Measurements from ENCODE around the gene SUMO2. TPM values are rescaled to one million over a fixed set of nuclear protein-coding genes. Genes with fewer than 3 reads are reported as not detected.
"Not testable (repeated sequence)": the region's sequence is repeated elsewhere in the genome, so short reads cannot be mapped to it uniquely, and the experiment has no call there.

Gene SUMO2
- total RNA-seq, 2 donors from 2014 or later = 57.9 to 60.1 TPM

- H3K4me1 ChIP-seq (ENCODE audit: control insufficient read depth in 1 of 2, low read depth in 2 of 2) = no peaks in the 10 kb centered on the region
- H3K27me3 ChIP-seq (replicated peaks; ENCODE audit: insufficient read depth) = no peaks in the 10 kb centered on the region
- H3K27ac ChIP-seq = no peak overlapping the region
- H3K9me3 ChIP-seq = no peaks in the 10 kb centered on the region
- H3K36me3 ChIP-seq = peaks cover 3% of the 10 kb centered on the region
- ATAC-seq (ENCODE audit: insufficient number of reproducible peaks, low FRiP score, low read depth) (no peak), DNase-seq (ENCODE audit: low spot score) (no peak)
- TF ChIP-seq CTCF (IDR thresholded peaks at IDR 0.05) = no peak
- no peak overlapping the region for H3K4me3 ChIP-seq
Observed at GRCh38 chr17:75159196-75160031, 23.3 kb downstream of the SUMO2 start.

DNA sequence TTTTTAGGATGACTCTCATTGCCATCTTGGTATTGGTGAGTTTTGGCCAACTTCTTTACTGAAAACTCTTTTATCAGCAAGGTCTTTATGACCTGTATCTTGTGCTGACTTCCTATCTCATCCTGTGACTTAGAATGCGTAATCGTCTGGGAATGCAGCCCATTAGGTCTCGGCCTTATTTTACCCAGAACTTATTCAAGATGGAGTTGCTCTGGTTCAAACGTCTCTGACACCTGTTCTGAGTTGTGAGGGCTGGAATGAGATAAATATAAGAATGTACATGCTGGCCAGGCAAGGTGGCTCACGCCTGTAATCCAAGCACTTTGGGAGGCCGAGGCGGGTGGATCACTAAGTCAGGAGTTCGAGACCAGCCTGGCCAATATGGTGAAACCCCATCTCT lies 24.3 kb downstream of the SUMO2 start:
- not testable (repeated sequence) for H3K4me1 ChIP-seq (ENCODE audit: control insufficient read depth in 1 of 2, low read depth in 2 of 2); DNase-seq (ENCODE audit: low spot score); H3K27me3 ChIP-seq (replicated peaks; ENCODE audit: insufficient read depth); H3K36me3 ChIP-seq; H3K27ac ChIP-seq; H3K4me3 ChIP-seq; ATAC-seq (ENCODE audit: insufficient number of reproducible peaks, low FRiP score, low read depth); H3K9me3 ChIP-seq

GRCh38 chr17:75155191-75155601 lies 27.6 kb downstream of the SUMO2 start:
- H3K27me3 ChIP-seq (replicated peaks; ENCODE audit: insufficient read depth) = no peaks in the 10 kb centered on the region
- TF ChIP-seq CTCF (IDR thresholded peaks at IDR 0.05) = no peak
- H3K4me1 ChIP-seq (ENCODE audit: control insufficient read depth in 1 of 2, low read depth in 2 of 2) = peaks cover 8 to 15% of the 10 kb centered on the region in 2 donors
- no peak overlapping the region for H3K27ac ChIP-seq
- no peaks in the 10 kb centered on the region for H3K36me3 ChIP-seq
- no peak for ATAC-seq (ENCODE audit: insufficient number of reproducible peaks, low FRiP score, low read depth)
- H3K4me3 ChIP-seq = peak overlapping the region; percentile 85
- no peaks in the 10 kb centered on the region for H3K9me3 ChIP-seq
- DNase-seq (ENCODE audit: low spot score) = no peak

DNA sequence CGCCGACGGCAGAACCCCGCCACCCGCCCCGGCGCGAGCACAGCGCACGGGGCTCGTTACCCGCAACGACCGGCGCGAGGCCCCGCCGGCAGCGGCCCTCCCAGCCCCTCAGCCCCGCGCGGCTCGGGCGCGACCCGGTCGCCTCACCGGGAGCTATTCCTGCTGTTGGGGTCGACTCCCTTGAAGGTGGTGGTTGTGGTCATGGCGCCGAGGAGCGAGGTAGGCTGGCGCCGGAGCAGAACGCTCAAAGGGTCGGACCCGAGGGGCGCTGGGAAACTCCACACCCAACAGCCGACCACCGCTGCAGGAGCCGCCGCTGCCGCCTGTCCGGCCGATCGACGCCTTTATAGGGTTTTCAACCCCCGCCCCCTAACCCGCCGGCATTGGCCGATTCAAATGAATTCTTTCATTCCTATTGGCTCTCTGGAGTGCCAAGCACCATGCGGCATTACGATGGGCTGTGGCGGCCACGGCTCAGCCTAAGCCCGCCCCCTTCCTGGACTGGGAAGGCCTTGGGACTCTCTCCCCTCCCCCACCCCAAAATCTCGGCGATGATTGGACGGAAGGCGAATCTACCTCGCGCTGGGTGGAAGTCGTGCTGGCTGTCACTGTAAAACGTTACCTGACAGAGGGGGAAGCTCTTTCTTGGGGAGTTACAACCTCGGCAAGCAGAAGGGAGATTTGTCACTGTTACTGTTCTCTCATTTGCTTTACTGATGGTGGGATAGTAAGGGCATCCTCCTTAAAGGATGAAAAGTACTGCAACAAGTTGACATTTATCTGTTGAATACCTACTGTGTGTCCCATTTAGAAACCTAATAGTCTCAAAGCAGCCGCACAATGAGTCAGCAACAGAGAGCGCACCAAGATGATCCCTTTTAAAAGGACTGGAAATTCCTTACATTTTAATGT lies 28.3 kb downstream of the SUMO2 start, which contains the start of gene JPT1:
Gene JPT1 (minus strand): TSS at position 318 of the 912 bp plus-strand sequence. CDS start 115 bp downstream, at position 203.
- Histone ChIP-seq H3K27me3 (replicated peaks; ENCODE audit: insufficient read depth) (no peaks in the 10 kb centered on the region), H3K36me3 (no peaks in the 10 kb centered on the region), H3K4me1 (ENCODE audit: control insufficient read depth in 1 of 2, low read depth in 2 of 2) (peaks cover 8 to 15% of the 10 kb centered on the region in 2 donors), H3K4me3 (peak within 1 kb of the TSS; percentile 85), H3K9me3 (no peaks in the 10 kb centered on the region), H3K27ac (peak within 1 kb of the TSS; percentile 50 to 61)
- ATAC-seq (ENCODE audit: insufficient number of reproducible peaks, low FRiP score, low read depth) = peak; percentile 98
- TF ChIP-seq CTCF (IDR thresholded peaks at IDR 0.05) = no peak
- DNase-seq (ENCODE audit: low spot score) = peak; percentile 95

DNA sequence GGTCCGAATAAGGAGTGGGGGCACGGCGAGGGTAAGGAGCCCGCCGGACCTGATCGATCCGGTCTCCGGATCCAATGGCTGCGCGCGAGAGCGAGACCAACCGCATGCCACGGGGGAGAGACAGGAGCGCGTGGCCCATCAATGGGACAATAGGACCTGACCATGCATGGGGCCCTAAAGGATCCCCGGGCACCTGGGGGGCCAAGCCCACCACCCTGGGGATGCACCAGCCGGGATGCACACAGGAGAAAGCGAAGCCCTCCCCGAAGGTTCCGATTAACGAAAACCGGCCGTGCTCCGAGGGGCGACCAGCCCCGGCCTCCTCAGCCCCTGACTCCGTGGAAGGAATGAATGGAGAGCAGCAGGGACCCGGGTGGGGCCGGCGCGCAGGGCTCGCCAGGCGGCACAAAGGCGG lies 29.0 kb downstream of the SUMO2 start:
- peak overlapping the region; percentile 85 for H3K4me3 ChIP-seq
- no peak for DNase-seq (ENCODE audit: low spot score)
- no peaks in the 10 kb centered on the region for H3K36me3 ChIP-seq
- no peak for TF ChIP-seq CTCF (IDR thresholded peaks at IDR 0.05)
- peaks cover 8 to 15% of the 10 kb centered on the region in 2 donors for H3K4me1 ChIP-seq (ENCODE audit: control insufficient read depth in 1 of 2, low read depth in 2 of 2)
- H3K27ac ChIP-seq = peak overlapping the region; percentile 50 to 61
- no peaks in the 10 kb centered on the region for H3K27me3 ChIP-seq (replicated peaks; ENCODE audit: insufficient read depth)
- peak; percentile 3 for ATAC-seq (ENCODE audit: insufficient number of reproducible peaks, low FRiP score, low read depth)
- no peaks in the 10 kb centered on the region for H3K9me3 ChIP-seq

Measured in thoracic aorta (tissue), 2 donors.